Karpas-422 (cell line): ENCODE data around the gene WDR90. TPM values are rescaled to one million over a fixed set of nuclear protein-coding genes. Genes with fewer than 3 reads are reported as not detected.
"Not testable (repeated sequence)": the region's sequence is repeated elsewhere in the genome, so short reads cannot be mapped to it uniquely, and the experiment has no call there.

Source experiments
- DNase-seq: peaks from one replicate; pipeline ENCODE4 v3.0.0-alpha.2; 2015
- H2AFZ ChIP-seq: fragments of 200-600 bp; sonication (generic); 2 replicates; pipeline ENCODE4 v1.6.1; 2014; ENCODE audit warnings: antibody characterized with exemption, low read length, mixed read lengths
- H3K27ac ChIP-seq: fragments of 200-600 bp; sonication (generic); 2 replicates; pipeline ENCODE4 v1.5.1; 2014; ENCODE audit warnings: mild to moderate bottlenecking, low read length, moderate library complexity
- H3K27me3 ChIP-seq: fragments of 200-600 bp; sonication (generic); 2 replicates; pipeline ENCODE4 v1.6.1; 2014; ENCODE audit warnings: low read length, mixed read lengths
- H3K36me3 ChIP-seq: fragments of 200-600 bp; sonication (generic); 2 replicates; pipeline ENCODE4 v1.6.1; 2014; ENCODE audit warnings: low read length, mixed read lengths; ENCODE audit not compliant: insufficient read depth
- H3K4me1 ChIP-seq: fragments of 200-600 bp; sonication (generic); 2 replicates; pipeline ENCODE4 v1.6.1; 2014; ENCODE audit warnings: mild to moderate bottlenecking, low read length, mixed read lengths
- H3K4me2 ChIP-seq: fragments of 200-600 bp; sonication (generic); 2 replicates; pipeline ENCODE4 v1.6.1; 2014; ENCODE audit warnings: low read length, low read depth, mild to moderate bottlenecking; ENCODE audit not compliant: poor library complexity, severe bottlenecking
- H3K4me3 ChIP-seq: fragments of 200-600 bp; sonication (generic); 2 replicates; pipeline ENCODE4 v1.5.1; 2014; ENCODE audit warnings: mild to moderate bottlenecking, antibody characterized with exemption, low read length, mixed read lengths
- H3K79me2 ChIP-seq: fragments of 200-600 bp; sonication (generic); 2 replicates; pipeline ENCODE4 v1.6.1; 2014; ENCODE audit warnings: mild to moderate bottlenecking, low read length, mixed read lengths
- H3K9ac ChIP-seq: fragments of 200-600 bp; sonication (generic); 2 replicates; pipeline ENCODE4 v1.6.0; 2014; ENCODE audit warnings: low read length
- H3K9me2 ChIP-seq: fragments of 200-600 bp; sonication (generic), shearing (Covaris generic); replicated peaks from 2 replicates; pipeline ENCODE4 v1.6.0; 2014; ENCODE audit warnings: mild to moderate bottlenecking, low read length, moderate library complexity; ENCODE audit not compliant: insufficient read depth
- H3K9me3 ChIP-seq: fragments of 300-700, 200-600 bp; sonication (generic); 2 replicates; pipeline ENCODE4 v1.6.1; 2014; ENCODE audit warnings: low read length, mixed read lengths
- H4K20me1 ChIP-seq: fragments of 200-600 bp; sonication (generic); 2 replicates; pipeline ENCODE4 v1.6.1; 2014; ENCODE audit warnings: mild to moderate bottlenecking, antibody characterized with exemption, low read length, low read depth; ENCODE audit not compliant: insufficient read depth
- total RNA-seq: library from RNA; depleted of rRNA; stranded (reverse); fragments of >200 nt; shearing (Covaris generic); gene quantifications from 2 replicates; pipeline ENCODE4 v1.2.3, GENCODE V29; 2014; ENCODE audit warnings: low replicate concordance

The WDR90 gene
- total RNA-seq, 1 experiment from 2014 or later, result 37.2 TPM

DNA sequence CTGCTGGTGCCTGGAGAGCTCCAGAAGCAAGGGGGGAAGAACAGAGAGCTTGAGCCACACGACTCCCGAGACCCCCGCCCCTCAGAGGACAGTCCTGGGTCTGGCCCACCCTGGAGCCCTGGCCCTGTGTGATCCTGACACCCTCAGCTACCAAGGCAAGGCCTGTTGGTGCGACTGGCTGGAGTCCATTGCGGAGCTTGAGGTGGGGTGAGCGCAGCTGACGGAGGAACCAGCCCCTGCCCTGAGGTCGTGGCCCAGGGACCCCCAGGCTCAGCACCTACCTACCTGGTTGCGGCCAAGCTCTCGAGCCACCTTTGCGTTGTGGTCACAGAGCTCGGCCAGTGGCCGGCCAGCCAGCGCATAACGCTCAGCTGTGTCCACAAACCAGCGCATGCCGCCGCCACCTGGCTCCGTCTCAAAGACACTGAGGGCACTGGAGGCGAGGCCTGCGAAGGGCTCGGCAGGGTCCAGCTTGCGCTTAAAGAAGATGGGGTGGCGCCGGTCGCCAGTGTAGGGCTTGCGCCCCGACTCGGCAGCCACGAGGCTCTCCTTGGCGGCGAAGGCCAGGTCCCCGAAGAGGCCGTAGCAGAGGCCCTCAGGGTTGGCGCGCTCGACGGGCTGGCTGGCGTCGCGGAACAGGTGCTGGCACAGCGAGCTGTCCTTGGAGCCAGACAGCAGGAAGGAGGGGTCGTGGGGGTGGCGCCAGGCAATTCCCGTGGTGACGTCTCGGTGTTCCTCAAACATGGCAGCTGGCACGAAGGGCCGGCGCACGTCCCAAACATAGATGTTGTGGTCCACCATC lies 37.5 kb downstream of the WDR90 start:
- Histone ChIP-seq H2AFZ (no peak overlapping the region), H3K4me2 (no peak overlapping the region), H3K9me2 (no peaks in the 10 kb centered on the region; the same call in 1 of the 2 replicates), H3K27me3 (no peaks in the 10 kb centered on the region), H3K9ac (no peak overlapping the region), H3K4me1 (peaks cover 29% of the 10 kb centered on the region), H4K20me1 (peaks cover 2% of the 10 kb centered on the region), H3K4me3 (no peak overlapping the region), H3K9me3 (no peaks in the 10 kb centered on the region), H3K79me2 (peaks cover 23% of the 10 kb centered on the region), H3K27ac (no peak overlapping the region), H3K36me3 (0 out of 2 replicates have a peak, but pooled peaks cover 4% of the 10 kb centered on the region)
- DNase-seq, result no peak

DNA sequence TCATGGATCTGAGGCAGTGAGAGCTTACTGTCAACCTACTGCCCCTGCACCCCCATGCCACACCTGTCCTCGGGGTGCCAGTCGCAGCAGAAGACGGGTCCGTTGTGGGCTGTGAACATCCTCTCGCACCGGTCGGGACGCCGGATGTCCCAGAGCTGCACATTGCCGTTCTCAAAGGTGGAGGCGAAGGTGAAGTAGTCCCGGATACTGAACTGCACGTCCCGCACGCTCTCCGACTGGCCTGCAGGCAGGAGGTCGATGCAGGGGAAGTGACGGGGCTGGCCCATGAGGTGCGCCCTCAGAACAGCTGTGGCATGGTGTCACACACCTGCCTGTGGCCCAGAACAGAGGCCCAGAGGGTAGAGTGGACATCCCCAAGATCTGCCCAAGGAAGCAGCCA lies 38.3 kb downstream of the WDR90 start:
- H3K9ac ChIP-seq, result no peak overlapping the region
- no peaks in the 10 kb centered on the region for H4K20me1 ChIP-seq
- H3K4me1 ChIP-seq, result peaks cover 21% of the 10 kb centered on the region
- H3K4me2 ChIP-seq, result no peak overlapping the region
- no peaks in the 10 kb centered on the region; the same call in 1 of the 2 replicates for H3K9me2 ChIP-seq
- H2AFZ ChIP-seq, result no peak overlapping the region
- H3K27ac ChIP-seq, result no peak overlapping the region
- no peak for DNase-seq
- H3K36me3 ChIP-seq, result no peaks in the 10 kb centered on the region
- no peaks in the 10 kb centered on the region for H3K27me3 ChIP-seq
- no peaks in the 10 kb centered on the region for H3K9me3 ChIP-seq
- no peak overlapping the region for H3K4me3 ChIP-seq
- peaks cover 15% of the 10 kb centered on the region for H3K79me2 ChIP-seq

DNA sequence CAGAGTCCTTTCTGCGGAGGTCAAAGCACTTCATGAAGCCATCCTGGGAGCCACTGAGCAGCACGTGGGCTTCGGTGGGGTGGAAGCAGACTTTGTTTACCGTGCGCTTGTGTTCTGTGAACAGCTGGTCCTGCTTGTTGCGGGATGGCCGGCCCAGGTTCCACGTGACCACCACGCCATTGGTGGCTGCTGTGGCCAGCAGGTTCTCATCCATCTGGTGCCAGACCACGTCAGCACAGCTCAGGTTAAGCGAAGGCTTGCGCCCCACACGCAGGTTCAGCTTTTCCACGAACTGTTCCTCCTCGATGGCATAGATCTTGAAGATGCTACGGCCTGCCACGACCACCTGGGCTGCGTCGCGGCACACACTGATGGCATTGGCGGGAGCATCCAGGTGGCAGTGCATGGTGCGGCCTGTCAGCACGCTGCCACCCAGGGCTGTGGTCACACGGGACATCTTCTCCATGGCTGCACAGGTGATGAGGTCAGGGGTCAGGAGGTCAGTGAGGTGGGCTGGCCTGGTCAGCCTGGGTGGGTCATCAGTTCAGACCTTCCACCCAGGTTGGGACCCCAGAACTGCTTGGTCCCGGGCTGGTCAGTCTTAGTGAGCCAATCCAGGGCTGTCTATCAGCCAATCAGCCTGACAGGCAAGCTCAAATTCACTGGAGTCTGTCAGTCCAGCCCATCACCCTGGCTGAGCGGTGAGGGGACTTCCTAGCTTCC lies 40.2 kb downstream of the WDR90 start:
- Histone ChIP-seq H3K36me3 (no peaks in the 10 kb centered on the region), H2AFZ (no peak overlapping the region), H4K20me1 (no peaks in the 10 kb centered on the region), H3K4me2 (peak overlapping the region; percentile 95), H3K79me2 (peaks cover 6% of the 10 kb centered on the region; the same call in 1 of the 2 replicates), H3K9me2 (no peaks in the 10 kb centered on the region; the same call in 1 of the 2 replicates), H3K9me3 (no peaks in the 10 kb centered on the region), H3K27me3 (no peaks in the 10 kb centered on the region), H3K9ac (peak overlapping the region; percentile 95), H3K4me1 (peaks cover 19% of the 10 kb centered on the region), H3K4me3 (peak overlapping the region; percentile 97), H3K27ac (peak overlapping the region; percentile 56)
- DNase-seq, result no peak

DNA sequence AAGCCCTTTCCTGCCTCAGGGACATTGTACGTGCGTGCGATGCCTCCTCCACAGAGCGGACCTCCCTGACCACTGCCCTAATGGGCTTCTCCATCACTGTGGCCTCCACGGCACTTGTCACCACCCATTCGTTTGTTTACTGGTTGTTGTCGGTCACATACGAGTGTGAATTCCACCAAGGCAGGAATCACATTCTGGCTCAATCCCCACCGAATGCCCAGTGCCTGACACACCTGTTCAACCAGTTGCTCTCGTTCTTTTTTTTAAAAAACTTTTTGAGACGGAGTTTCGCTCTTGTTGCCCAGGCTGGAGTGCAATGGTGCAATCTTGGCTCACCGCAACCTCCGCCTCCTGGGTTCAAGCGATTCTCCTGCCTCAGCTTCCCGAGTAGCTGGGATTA lies 42.1 kb downstream of the WDR90 start:
- not testable (repeated sequence) for H4K20me1 ChIP-seq, H3K27ac ChIP-seq, H3K9ac ChIP-seq, H3K9me2 ChIP-seq, H3K27me3 ChIP-seq, H3K4me2 ChIP-seq, H3K36me3 ChIP-seq, H3K79me2 ChIP-seq, H3K4me3 ChIP-seq, H3K9me3 ChIP-seq, DNase-seq, H2AFZ ChIP-seq
- H3K4me1 ChIP-seq, result peaks cover 34% of the 10 kb centered on the region

DNA sequence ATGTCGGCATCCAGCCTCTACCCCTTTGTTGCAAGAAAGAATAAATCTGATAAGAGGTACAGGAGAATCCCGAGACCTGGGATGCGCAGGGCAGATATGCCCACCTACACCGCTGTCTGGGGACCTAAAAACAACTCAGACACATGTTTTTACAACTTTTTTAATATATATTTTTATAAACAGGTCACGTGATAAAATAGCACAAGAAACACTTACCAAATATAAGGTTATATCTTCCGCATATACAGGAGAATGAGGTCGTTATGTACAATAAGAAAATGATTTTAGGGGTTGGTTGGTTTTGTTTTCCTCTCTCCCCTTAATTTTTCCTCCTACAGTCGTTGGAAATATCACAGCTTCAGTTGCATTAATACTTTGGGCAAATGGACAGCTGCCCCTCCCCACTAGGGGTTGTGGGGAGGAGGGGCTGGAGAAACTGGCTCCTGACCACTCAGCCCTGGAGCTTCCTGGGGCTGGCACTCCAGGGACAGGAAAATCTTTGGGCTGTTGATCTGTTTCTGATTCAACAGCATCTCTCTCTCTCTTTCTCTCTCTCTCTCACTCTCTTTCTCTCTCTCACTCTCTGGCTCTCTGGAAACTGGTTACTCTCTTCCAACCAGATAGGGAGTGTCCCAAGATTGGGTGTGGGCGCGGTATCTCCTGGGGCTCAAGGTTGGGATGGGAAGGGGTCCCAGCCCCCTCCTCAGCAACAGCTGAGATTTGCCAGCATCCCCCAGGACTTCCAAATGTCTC lies 43.4 kb downstream of the WDR90 start:
- Histone ChIP-seq H3K36me3 (no peaks in the 10 kb centered on the region), H4K20me1 (no peaks in the 10 kb centered on the region), H3K9ac (no peak overlapping the region), H3K9me2 (no peaks in the 10 kb centered on the region; the same call in 1 of the 2 replicates), H3K79me2 (peaks cover 6% of the 10 kb centered on the region; the same call in 1 of the 2 replicates), H2AFZ (no peak overlapping the region), H3K9me3 (no peaks in the 10 kb centered on the region), H3K4me3 (no peak overlapping the region), H3K27me3 (no peaks in the 10 kb centered on the region), H3K4me2 (no peak overlapping the region), H3K27ac (no peak overlapping the region), H3K4me1 (peaks cover 34% of the 10 kb centered on the region)
- no peak for DNase-seq

DNA sequence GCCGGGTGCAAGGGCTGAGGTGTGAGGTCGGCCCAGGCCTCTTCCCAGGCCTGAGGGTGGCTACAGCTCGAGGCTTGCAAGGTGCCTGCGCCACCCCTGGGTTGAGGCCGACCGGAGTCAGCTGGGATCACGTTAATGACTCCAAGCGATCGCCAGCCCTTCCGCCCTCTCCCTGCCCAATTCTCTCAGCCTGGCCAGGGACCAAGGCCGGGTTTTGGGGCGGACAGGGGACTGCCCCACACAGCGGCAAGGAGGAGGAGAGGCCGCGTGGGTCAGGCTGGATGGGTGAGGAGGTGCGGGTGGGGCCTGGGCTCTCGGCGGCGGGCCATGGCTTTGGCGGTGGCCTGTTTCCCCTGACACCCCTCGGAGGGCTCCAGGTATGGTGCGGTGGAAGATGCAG lies 44.2 kb downstream of the WDR90 start:
- Histone ChIP-seq H3K4me3 (no peak overlapping the region; the same call in 1 of the 2 replicates), H3K36me3 (no peaks in the 10 kb centered on the region), H3K27me3 (no peaks in the 10 kb centered on the region), H3K4me1 (peaks cover 34% of the 10 kb centered on the region), H3K9ac (no peak overlapping the region; the same call in 1 of the 2 replicates), H3K9me2 (no peaks in the 10 kb centered on the region; the same call in 1 of the 2 replicates), H3K4me2 (peak overlapping the region; percentile 74), H3K79me2 (peaks cover 6% of the 10 kb centered on the region; the same call in 1 of the 2 replicates), H3K27ac (no peak overlapping the region), H4K20me1 (no peaks in the 10 kb centered on the region), H3K9me3 (no peaks in the 10 kb centered on the region), H2AFZ (0 out of 2 replicates have a peak overlapping the region, but pooled peaks have one; percentile 5)
- no peak for DNase-seq

DNA sequence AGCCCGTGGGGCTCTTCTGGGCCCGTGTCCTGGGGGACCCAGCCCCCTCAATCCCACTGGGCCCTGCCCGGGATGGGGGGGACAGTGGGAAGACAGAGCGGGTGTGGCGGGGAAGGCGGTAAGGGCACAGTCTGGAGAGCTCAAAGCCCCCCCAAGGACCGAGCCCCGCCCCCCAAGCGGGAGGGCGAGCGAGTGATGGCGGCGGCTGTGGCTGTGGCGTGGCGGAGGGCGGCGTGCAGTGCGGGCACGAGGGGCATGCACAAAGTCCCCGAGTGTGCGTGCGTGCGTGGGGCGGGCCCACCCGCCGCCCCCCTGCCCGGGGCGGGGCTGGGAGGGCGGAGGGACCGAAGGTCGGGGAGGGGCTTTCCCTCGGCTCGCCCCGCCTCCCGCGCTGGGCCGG lies 44.6 kb downstream of the WDR90 start:
- H3K9ac ChIP-seq, result peak overlapping the region; percentile 74; the same call in 1 of the 2 replicates
- H3K4me2 ChIP-seq, result peak overlapping the region; percentile 74
- no peaks in the 10 kb centered on the region for H3K36me3 ChIP-seq
- H3K79me2 ChIP-seq, result peaks cover 6% of the 10 kb centered on the region; the same call in 1 of the 2 replicates
- peaks cover 32% of the 10 kb centered on the region for H3K4me1 ChIP-seq
- H3K27me3 ChIP-seq, result no peaks in the 10 kb centered on the region
- no peak overlapping the region for H3K27ac ChIP-seq
- H3K9me2 ChIP-seq, result no peaks in the 10 kb centered on the region; the same call in 1 of the 2 replicates
- peak; percentile 75 for DNase-seq
- H3K4me3 ChIP-seq, result no peak overlapping the region; the same call in 1 of the 2 replicates
- no peaks in the 10 kb centered on the region for H3K9me3 ChIP-seq
- no peaks in the 10 kb centered on the region for H4K20me1 ChIP-seq
- H2AFZ ChIP-seq, result 0 out of 2 replicates have a peak overlapping the region, but pooled peaks have one; percentile 5
